ENCODE measurements around the gene ATG16L2.

GRCh38 chr11:72782081-72782920 is 31.9 kb upstream of the ATG16L2 start:
- TF ChIP-seq SUZ12 (IDR thresholded peaks at IDR 0.05; ENCODE audit: extremely low read depth, insufficient read depth, insufficient read length) (no peak), ZNF274 (IDR thresholded peaks at IDR 0.05; ENCODE audit: low read depth, low read length) (no peak)
